IMR-90 (cell line): Measurements from ENCODE around the gene PRKAR1A.

ENCODE experiments used
- CEBPB ChIP-seq: IDR thresholded peaks from 2 replicates; pipeline ENCODE4 v1.6.1; 2012; ENCODE audit warnings: low read depth, low read length, improper control_type of control experiment
- CHD1 ChIP-seq: IDR thresholded peaks from 2 replicates; pipeline ENCODE4 v1.6.1; 2012; ENCODE audit warnings: low read depth, low read length, improper control_type of control experiment
- CTCF ChIP-seq: conservative IDR thresholded peaks from 2 replicates; pipeline ENCODE4 v1.5.1; 2012; ENCODE audit warnings: mild to moderate bottlenecking, low read depth, low read length, improper control_type of control experiment
- POLR2A ChIP-seq: IDR thresholded peaks from 2 replicates; pipeline ENCODE4 v1.6.1; 2012; ENCODE audit warnings: mild to moderate bottlenecking, low read depth, low read length
- RCOR1 ChIP-seq: IDR thresholded peaks from 2 replicates; pipeline ENCODE4 v1.6.1; 2012; ENCODE audit warnings: mild to moderate bottlenecking, low read length, improper control_type of control experiment; ENCODE audit not compliant: insufficient replicate concordance
- RFX5 ChIP-seq: IDR thresholded peaks from 2 replicates; pipeline ENCODE4 v1.8.0; 2012; ENCODE audit warnings: low read depth, mild to moderate bottlenecking, low read length, moderate library complexity
- SMC3 ChIP-seq: fragments of 150-350 bp; IDR thresholded peaks from 2 replicates; pipeline ENCODE4 v1.6.1; 2016; ENCODE audit warnings: low read depth, mild to moderate bottlenecking, antibody characterized with exemption, low read length, moderate library complexity

GRCh38 chr17:68498479-68499326 is 13.5 kb upstream of the PRKAR1A start:
- TF ChIP-seq CTCF (no peak), CEBPB (no peak), RFX5 (no peak), POLR2A (no peak), CHD1 (no peak), SMC3 (no peak), RCOR1 (no peak)
